Measurements from ENCODE around the gene SLC26A6. TPM values are rescaled to one million over a fixed set of nuclear protein-coding genes. Genes with fewer than 3 reads are reported as not detected.

Gene SLC26A6
- total RNA-seq, 1 donor from 2014 or later, result 19.9 TPM

DNA sequence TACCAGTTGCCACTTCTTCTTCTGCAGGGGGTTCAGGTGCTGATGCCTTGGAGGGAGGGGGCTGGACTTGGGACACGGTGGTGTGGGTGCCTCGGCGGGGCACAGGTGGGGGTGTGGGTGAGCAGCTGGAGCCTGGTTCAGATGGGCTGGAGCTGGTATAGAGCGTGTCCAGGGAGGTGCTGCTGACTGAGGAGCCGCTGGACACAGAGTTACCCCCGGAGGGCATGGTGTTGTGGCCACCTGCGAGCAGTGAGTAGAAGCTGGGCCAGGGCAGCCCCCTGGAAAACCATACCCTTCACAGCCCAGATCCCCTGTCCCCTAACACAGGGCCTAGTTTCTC lies 46.2 kb upstream of the SLC26A6 start:
- intact Hi-C loops (cut with DNase I), result no loop called here
- no peak overlapping the region for H3K4me3 ChIP-seq
- H3K4me1 ChIP-seq, result peaks cover 21% of the 10 kb centered on the region
- H3K27me3 ChIP-seq, result no peaks in the 10 kb centered on the region
- no peak for DNase-seq
- H3K9me3 ChIP-seq, result no peaks in the 10 kb centered on the region
- peaks cover 34% of the 10 kb centered on the region for H3K36me3 ChIP-seq
- no peak for ATAC-seq
- TF ChIP-seq, protein P1, sequence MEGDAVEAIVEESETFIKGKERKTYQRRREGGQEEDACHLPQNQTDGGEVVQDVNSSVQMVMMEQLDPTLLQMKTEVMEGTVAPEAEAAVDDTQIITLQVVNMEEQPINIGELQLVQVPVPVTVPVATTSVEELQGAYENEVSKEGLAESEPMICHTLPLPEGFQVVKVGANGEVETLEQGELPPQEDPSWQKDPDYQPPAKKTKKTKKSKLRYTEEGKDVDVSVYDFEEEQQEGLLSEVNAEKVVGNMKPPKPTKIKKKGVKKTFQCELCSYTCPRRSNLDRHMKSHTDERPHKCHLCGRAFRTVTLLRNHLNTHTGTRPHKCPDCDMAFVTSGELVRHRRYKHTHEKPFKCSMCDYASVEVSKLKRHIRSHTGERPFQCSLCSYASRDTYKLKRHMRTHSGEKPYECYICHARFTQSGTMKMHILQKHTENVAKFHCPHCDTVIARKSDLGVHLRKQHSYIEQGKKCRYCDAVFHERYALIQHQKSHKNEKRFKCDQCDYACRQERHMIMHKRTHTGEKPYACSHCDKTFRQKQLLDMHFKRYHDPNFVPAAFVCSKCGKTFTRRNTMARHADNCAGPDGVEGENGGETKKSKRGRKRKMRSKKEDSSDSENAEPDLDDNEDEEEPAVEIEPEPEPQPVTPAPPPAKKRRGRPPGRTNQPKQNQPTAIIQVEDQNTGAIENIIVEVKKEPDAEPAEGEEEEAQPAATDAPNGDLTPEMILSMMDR (IDR thresholded peaks at IDR 0.05), result no peak
- H3K27ac ChIP-seq, result no peak overlapping the region

DNA sequence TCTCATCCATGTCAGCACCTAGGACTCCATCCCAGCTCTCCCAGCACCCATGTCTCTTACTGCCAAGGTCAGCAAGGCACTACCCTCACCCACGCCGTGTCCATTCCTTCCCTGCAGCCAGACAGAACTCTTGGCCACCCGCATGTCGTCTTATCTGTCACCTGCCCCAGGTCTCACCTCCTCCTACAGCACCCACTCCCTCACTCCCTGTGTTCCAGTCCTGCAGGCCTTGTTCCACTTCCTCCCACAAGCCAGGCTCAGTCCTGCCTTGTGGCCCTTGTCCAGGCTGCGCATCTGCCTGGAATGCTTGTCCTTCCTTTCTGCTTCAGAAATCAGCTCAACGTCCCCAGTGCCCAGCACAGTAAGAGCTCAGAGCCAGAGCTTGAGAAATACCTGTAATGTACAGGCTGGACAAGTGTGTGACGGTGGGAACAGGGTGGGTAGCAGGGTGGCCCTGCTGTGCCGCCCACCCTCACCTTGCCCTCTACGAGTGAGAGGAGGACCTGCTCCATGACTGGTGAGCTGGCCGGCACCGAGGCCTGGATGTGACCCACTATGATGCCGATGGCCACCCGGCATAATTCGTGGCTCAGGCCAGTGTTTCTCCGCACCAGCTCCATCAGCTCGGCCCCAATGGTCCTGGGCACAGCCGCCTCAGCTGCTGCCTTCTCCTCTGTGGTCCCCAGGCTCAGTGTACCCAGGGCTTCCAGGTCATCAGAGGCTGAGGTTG lies 45.7 kb upstream of the SLC26A6 start:
- peaks cover 34% of the 10 kb centered on the region for H3K36me3 ChIP-seq
- no peak overlapping the region for H3K27ac ChIP-seq
- intact Hi-C loops (cut with DNase I), result no loop called here
- no peak overlapping the region for H3K4me3 ChIP-seq
- no peaks in the 10 kb centered on the region for H3K9me3 ChIP-seq
- H3K4me1 ChIP-seq, result peaks cover 16% of the 10 kb centered on the region
- ATAC-seq, result no peak
- TF ChIP-seq, protein P1 (IDR thresholded peaks at IDR 0.05), result no peak
- no peaks in the 10 kb centered on the region for H3K27me3 ChIP-seq
- DNase-seq, result no peak

DNA sequence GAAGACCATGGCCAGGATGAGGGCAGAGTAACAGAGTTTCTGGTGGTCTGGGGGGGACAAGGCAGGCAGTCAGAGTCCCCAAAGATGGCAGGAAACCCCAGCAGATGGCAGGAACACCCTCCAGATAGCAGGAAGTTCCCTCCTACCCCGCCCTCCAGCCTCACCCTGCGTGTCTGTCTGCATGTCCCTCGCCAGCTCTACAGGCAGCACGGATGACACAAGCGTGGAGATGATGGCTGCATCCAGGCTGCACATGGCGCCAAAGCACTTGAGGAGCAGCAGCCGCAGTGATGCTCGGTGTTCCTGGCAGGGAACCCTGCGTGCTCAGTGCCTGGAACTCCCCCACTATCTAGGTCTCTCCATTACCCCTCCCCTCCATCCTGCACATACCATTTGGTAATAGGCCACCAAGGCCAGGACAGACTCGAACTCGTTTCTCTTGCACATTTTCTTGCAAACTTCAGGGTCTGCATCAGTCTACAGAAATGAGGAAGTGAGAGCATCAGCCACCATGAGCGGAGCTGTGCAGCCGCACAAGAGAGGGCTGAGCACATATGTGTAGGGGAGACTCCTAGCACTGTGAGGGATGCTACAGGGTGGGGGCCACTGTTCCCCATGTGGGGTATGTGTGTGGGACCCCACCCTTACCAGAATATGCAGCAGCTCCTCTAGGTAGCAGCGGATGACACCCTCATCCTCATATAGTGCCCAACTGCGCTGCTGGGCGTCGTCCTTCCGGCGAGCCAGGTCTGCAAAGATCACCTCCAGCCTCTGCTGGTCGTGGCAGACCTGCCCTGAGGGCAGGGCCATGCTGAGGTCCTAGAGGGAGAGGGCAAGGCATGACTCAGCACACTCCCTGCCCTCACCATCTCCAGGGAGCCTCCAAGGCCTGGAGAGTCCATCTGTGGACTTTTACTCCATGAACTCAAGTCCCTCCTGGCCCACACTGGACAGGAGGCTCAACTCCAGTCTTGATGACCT lies 44.4 kb upstream of the SLC26A6 start:
- H3K9me3 ChIP-seq, result no peaks in the 10 kb centered on the region
- H3K4me3 ChIP-seq, result no peak overlapping the region
- TF ChIP-seq, protein P1 (IDR thresholded peaks at IDR 0.05), result no peak
- H3K36me3 ChIP-seq, result peaks cover 34% of the 10 kb centered on the region
- H3K4me1 ChIP-seq, result peaks cover 14% of the 10 kb centered on the region
- no peaks in the 10 kb centered on the region for H3K27me3 ChIP-seq
- intact Hi-C loops (cut with DNase I), result no loop called here
- H3K27ac ChIP-seq, result no peak overlapping the region
- DNase-seq, result no peak
- ATAC-seq, result no peak

DNA sequence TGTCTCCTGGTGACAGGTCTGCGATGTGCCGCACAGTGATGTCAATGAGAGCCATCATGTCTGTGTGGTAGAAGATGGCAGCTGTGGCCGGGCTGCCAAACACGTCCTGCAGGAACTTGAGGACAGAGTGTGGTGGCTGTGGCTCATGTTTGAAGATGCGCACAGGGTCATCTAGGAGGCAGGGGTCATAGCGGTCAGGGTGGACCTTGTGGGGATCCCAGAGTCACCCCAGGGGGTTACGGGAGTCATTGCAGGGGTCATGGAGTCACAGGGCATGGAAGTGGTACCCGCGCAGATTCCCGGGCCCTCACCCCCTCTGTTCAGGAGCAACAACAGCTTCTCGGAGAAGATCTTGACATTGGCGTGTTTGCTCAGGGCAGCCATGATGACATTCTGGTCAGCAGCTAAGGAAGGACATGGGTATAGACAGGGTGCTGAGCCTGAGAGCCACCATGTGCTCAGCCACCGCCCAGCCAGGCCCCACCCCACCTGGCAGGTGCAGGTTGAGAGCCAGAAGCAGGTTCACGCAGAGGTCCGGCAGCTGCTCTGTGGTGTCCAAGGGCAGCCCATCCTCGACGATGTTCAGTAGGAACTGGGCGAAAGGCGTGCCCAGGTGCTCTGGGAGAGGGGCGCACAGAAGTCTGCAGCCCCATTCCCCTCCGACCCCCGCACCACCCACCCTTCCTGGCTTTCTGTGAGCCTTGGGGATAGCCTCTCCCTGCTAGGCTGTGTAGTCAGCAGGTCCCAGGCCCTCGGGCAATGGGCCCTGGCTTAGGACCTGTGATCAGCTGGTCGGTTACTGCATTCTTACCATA lies 43.5 kb upstream of the SLC26A6 start:
- H3K36me3 ChIP-seq, result peaks cover 34% of the 10 kb centered on the region
- intact Hi-C loops (cut with DNase I), result no loop called here
- no peaks in the 10 kb centered on the region for H3K27me3 ChIP-seq
- no peak for ATAC-seq
- peaks cover 7% of the 10 kb centered on the region for H3K4me1 ChIP-seq
- TF ChIP-seq, protein P1 (IDR thresholded peaks at IDR 0.05), result no peak
- H3K27ac ChIP-seq, result no peak overlapping the region
- no peak for DNase-seq
- no peaks in the 10 kb centered on the region for H3K9me3 ChIP-seq
- H3K4me3 ChIP-seq, result no peak overlapping the region

DNA sequence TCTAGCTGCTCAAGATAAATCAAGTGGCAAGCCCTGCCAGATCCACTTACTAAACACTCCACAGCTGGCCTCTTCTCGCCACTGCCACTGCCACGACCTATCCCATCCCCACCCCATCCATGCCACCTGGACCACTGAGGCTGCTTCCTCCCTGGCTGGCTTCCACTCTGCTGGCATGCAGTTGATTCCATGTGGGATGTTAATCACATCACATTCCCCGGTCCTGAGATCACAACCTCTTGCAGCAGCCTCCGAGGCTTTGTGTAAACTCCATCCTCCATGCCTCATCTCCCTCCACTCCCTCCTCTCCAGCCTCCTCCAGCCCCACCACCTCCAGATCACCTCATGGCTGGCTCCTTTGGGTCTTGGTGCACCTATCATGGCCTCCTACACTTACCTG lies 42.8 kb upstream of the SLC26A6 start:
- DNase-seq (no peak), ATAC-seq (no peak)
- Histone ChIP-seq H3K9me3 (no peaks in the 10 kb centered on the region), H3K27ac (no peak overlapping the region), H3K4me1 (peaks cover under 1% of the 10 kb centered on the region), H3K36me3 (peaks cover 34% of the 10 kb centered on the region), H3K27me3 (no peaks in the 10 kb centered on the region), H3K4me3 (no peak overlapping the region)
- TF ChIP-seq, protein P1 (IDR thresholded peaks at IDR 0.05), result no peak
- intact Hi-C loops (cut with DNase I), result no loop called here
